ENCODE measurements around the gene TEX261.
"Not testable (repeated sequence)": the region's sequence is repeated elsewhere in the genome, so short reads cannot be mapped to it uniquely, and the experiment has no call there.

The TEX261 gene

DNA sequence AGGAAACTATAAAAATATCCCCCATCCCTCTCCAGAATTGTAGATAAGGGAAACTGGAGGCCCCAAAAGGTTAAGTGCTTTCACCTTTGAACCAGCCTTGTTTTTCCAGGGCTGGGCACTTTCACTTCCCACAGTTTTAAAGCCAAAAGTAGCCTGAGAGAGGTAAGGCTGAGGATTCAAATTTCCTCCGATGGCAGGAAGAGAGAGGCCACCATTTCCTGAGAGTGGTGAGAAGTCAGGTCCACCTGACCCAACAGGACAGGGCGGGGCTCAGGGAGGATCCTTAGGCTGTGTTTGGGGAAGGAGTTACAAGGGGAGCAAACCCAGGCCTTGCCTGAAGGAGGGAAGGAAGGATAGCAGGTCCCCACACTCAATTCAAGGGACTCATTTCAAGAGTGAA lies 4.7 kb upstream of the TEX261 start:
- no peaks in the 10 kb centered on the region for H3K36me3 ChIP-seq (ENCODE audit: control insufficient read depth, insufficient read depth, low read length)
- peaks cover 20% of the 10 kb centered on the region for H3K4me1 ChIP-seq (ENCODE audit: control insufficient read depth, insufficient read depth, low read length)
- no peaks in the 10 kb centered on the region for H3K9me3 ChIP-seq (ENCODE audit: control insufficient read depth, insufficient read depth, low read depth, low read length)
- no peaks in the 10 kb centered on the region for H3K27me3 ChIP-seq (ENCODE audit: control insufficient read depth, insufficient read depth, low read length)
- no peak overlapping the region for H3K27ac ChIP-seq (ENCODE audit: low read depth, low read length)
- no peak overlapping the region for H3K9ac ChIP-seq (ENCODE audit: low read length)
- H3K4me3 ChIP-seq (ENCODE audit: low read depth, low read length), result no peak overlapping the region

DNA sequence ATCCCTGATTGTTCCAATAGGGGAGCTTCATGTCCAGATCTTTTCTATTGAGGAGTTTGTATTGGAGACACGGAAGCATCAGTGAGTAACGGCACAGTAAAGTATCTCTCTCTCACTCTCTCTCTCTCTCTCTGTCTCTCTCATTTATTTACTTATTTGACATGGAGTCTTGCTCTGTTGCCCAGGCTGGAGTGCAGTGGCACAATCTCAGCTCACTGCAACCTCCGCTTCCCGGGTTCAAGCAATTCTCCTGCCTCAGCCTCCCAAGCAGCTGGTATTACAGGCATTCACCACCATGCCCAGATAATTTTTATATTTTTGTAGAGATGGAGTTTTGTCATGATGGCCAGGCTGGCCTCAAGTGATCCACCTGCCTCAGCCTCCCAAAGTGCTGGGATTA lies 4.2 kb upstream of the TEX261 start:
- not testable (repeated sequence) for H3K9ac ChIP-seq (ENCODE audit: low read length); H3K27me3 ChIP-seq (ENCODE audit: control insufficient read depth, insufficient read depth, low read length); H3K27ac ChIP-seq (ENCODE audit: low read depth, low read length); H3K4me3 ChIP-seq (ENCODE audit: low read depth, low read length); H3K9me3 ChIP-seq (ENCODE audit: control insufficient read depth, insufficient read depth, low read depth, low read length); H3K36me3 ChIP-seq (ENCODE audit: control insufficient read depth, insufficient read depth, low read length)
- peaks cover 21% of the 10 kb centered on the region for H3K4me1 ChIP-seq (ENCODE audit: control insufficient read depth, insufficient read depth, low read length)

DNA sequence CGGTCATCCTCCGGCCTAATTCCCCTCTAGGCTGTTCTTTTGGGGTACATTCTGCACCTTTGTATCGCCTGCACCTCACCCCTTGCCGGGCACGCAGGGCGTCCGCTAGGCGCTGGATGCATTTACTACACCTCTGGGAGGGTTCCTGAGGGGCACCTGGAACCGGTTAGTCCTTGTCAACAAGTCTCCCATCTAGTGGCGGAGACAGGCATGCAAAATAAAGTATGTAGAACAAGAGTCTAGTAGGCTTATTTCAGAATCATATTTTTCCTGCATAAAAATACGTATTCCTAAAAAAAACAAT lies 705 bp upstream of the TEX261 start:
- H3K27ac ChIP-seq (ENCODE audit: low read depth, low read length), result no peak overlapping the region
- H3K4me3 ChIP-seq (ENCODE audit: low read depth, low read length), result peak overlapping the region; percentile 90
- peak overlapping the region; percentile 24 for H3K9ac ChIP-seq (ENCODE audit: low read length)

DNA sequence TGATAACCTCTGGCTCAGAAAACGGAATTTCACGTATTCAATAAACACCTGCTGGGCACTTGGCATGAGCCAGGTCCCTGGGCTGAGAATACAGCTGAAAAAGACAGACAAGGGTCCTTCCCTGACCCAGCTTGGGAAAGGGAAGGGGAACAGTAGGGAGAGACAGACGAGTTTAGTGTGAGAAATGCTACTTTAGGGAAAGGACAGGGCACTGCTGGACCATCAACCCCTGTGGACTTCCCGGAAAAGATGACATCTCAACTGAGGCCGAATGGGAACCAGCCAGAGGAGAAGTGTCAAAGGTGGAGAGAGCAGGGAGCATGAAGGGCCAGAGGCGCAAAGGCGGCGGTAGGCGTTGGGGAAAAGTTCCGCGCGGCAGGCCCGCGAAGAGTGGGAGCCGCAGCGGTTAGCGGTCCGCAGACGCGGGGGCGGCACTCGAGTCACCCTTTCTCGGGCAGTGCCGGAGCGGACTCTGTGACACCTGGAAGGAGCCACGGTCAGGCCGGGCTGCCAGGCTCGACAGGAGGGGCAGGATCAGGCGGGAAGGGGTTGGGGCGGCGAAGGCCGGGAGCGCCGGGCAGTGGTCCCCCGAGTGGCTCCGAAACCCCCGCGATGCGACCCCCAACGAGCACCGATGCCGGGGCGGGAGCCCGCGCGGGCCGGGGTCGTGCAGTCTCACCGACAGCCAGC lies 519 bp downstream of the TEX261 start:
- peaks cover 9% of the 10 kb centered on the region for H3K4me1 ChIP-seq (ENCODE audit: control insufficient read depth, insufficient read depth, low read length)
- H3K9me3 ChIP-seq (ENCODE audit: control insufficient read depth, insufficient read depth, low read depth, low read length), result no peaks in the 10 kb centered on the region
- peak overlapping the region; percentile 53 for H3K9ac ChIP-seq (ENCODE audit: low read length)
- no peaks in the 10 kb centered on the region for H3K27me3 ChIP-seq (ENCODE audit: control insufficient read depth, insufficient read depth, low read length)
- peak overlapping the region; percentile 90 for H3K4me3 ChIP-seq (ENCODE audit: low read depth, low read length)
- H3K36me3 ChIP-seq (ENCODE audit: control insufficient read depth, insufficient read depth, low read length), result peaks cover 20% of the 10 kb centered on the region
- no peak overlapping the region for H3K27ac ChIP-seq (ENCODE audit: low read depth, low read length)

More for the DNA sequence above, 705 bp upstream of the TEX261 start:
- Histone ChIP-seq H3K36me3 (ENCODE audit: control insufficient read depth, insufficient read depth, low read length) (peaks cover 9% of the 10 kb centered on the region), H3K27me3 (ENCODE audit: control insufficient read depth, insufficient read depth, low read length) (no peaks in the 10 kb centered on the region), H3K9me3 (ENCODE audit: control insufficient read depth, insufficient read depth, low read depth, low read length) (no peaks in the 10 kb centered on the region), H3K4me1 (ENCODE audit: control insufficient read depth, insufficient read depth, low read length) (peaks cover 9% of the 10 kb centered on the region)

DNA sequence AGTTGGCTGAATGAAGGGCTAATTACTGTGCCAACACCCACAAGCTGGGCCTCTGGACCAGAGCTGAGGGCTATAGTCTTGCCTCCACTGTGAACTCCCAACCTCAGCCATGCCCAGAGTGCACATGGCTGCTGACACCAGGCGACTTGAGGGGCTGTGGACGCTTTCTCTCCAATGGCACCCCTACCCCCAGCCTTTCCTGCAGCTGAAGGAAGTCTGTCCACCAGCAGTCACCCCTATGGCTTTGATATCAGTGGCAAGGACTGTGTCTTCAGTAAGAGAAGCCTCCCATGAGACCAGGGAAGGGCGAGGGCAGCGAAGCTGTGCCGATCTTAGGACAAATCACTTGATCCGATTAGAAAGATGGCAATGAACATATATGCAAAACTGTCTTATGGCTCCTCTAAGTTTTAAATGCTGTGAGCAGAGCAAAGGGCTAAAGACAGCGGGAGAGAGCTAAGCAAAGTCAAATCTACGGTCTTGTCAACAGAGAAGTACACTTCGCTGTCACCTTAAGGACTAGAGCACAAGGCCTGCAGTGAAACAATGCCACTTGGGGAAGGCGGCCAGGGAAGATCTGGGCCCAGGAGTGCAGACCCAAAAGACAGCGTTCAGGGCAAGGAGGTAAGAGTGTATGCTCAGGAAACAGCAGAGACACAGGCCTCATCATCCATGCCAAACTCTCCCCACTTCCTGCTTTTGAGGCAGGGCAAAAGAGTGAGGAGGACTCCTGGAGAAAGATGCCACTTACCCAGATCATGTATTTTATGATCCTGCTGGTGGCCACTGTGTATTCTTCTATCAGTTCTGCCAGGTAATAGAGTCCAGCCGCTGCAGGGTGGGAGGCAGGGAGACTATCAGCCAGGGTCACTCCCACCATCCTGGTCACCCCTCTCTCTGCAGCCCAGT lies 1.5 kb downstream of the TEX261 start:
- Histone ChIP-seq H3K9me3 (ENCODE audit: control insufficient read depth, insufficient read depth, low read depth, low read length) (no peaks in the 10 kb centered on the region), H3K9ac (ENCODE audit: low read length) (peak overlapping the region; percentile 53), H3K27ac (ENCODE audit: low read depth, low read length) (no peak overlapping the region), H3K27me3 (ENCODE audit: control insufficient read depth, insufficient read depth, low read length) (no peaks in the 10 kb centered on the region), H3K36me3 (ENCODE audit: control insufficient read depth, insufficient read depth, low read length) (peaks cover 29% of the 10 kb centered on the region), H3K4me3 (ENCODE audit: low read depth, low read length) (peak overlapping the region; percentile 90), H3K4me1 (ENCODE audit: control insufficient read depth, insufficient read depth, low read length) (peaks cover 9% of the 10 kb centered on the region)

DNA sequence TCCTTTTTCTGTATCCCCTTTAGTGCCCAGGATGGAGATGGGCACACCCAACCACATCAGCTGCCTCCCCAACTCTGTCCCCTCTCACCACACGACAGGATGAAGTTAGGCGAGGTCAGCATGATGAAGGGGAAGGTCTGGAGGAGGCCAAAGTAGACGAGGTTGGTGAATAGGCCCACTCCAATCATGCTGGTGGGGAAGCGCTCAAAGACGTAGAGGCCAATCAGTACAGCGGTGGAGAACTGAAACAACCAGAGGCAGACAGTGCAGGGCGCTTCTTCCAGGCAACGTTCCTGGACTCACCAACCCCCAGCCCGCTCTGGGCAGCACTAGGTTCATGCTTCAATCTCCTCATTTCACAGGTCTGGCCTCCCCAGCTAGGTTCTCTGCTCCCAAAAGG lies 2.9 kb downstream of the TEX261 start:
- no peaks in the 10 kb centered on the region for H3K9me3 ChIP-seq (ENCODE audit: control insufficient read depth, insufficient read depth, low read depth, low read length)
- H3K4me3 ChIP-seq (ENCODE audit: low read depth, low read length), result no peak overlapping the region
- H3K36me3 ChIP-seq (ENCODE audit: control insufficient read depth, insufficient read depth, low read length), result peaks cover 40% of the 10 kb centered on the region
- peaks cover 9% of the 10 kb centered on the region for H3K4me1 ChIP-seq (ENCODE audit: control insufficient read depth, insufficient read depth, low read length)
- no peak overlapping the region for H3K27ac ChIP-seq (ENCODE audit: low read depth, low read length)
- H3K9ac ChIP-seq (ENCODE audit: low read length), result no peak overlapping the region
- no peaks in the 10 kb centered on the region for H3K27me3 ChIP-seq (ENCODE audit: control insufficient read depth, insufficient read depth, low read length)

DNA sequence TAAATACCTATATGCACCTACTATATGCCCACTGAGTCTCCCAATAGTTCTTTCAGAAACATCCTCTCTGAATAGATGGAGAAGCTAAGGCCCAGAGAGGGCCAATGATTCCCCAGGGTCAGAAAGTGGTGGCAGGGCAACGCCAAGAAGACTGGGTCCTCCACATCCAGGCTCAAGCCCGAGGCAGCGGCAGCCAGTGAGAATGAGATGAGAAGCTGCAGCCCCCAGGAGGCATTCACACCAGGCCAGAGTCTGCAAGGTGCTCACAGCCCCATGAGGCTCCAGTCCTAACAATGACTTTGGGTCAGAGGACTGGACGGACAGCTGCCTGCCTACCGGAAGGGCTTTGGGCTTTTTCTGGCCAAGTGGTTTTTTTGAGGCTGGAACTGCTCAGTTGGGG lies 3.5 kb downstream of the TEX261 start:
- Histone ChIP-seq H3K4me1 (ENCODE audit: control insufficient read depth, insufficient read depth, low read length) (peaks cover 9% of the 10 kb centered on the region), H3K36me3 (ENCODE audit: control insufficient read depth, insufficient read depth, low read length) (peaks cover 46% of the 10 kb centered on the region), H3K9me3 (ENCODE audit: control insufficient read depth, insufficient read depth, low read depth, low read length) (no peaks in the 10 kb centered on the region), H3K27me3 (ENCODE audit: control insufficient read depth, insufficient read depth, low read length) (no peaks in the 10 kb centered on the region), H3K9ac (ENCODE audit: low read length) (no peak overlapping the region), H3K4me3 (ENCODE audit: low read depth, low read length) (no peak overlapping the region), H3K27ac (ENCODE audit: low read depth, low read length) (no peak overlapping the region)

DNA sequence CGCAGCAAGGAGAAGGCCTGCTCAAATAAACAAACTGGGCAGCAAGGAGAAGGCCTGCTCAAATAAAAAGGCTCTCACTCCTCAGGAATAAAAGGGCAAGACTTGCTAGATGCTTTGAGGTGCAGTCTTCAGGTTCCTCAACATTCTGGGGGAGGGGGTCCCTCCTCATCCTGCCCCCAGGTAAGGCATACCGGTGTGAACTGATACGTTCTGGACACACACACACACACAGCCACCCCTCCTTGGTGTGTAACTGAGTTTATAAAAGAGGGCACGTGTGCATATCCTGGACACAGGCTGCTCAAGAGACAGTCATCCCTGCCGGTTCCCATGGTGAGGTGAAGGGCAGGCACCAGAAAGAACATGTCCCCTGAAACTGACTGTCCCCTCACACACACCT lies 4.5 kb downstream of the TEX261 start:
- Histone ChIP-seq H3K27me3 (ENCODE audit: control insufficient read depth, insufficient read depth, low read length) (no peaks in the 10 kb centered on the region), H3K27ac (ENCODE audit: low read depth, low read length) (no peak overlapping the region), H3K9ac (ENCODE audit: low read length) (no peak overlapping the region), H3K4me3 (ENCODE audit: low read depth, low read length) (no peak overlapping the region), H3K9me3 (ENCODE audit: control insufficient read depth, insufficient read depth, low read depth, low read length) (no peaks in the 10 kb centered on the region), H3K4me1 (ENCODE audit: control insufficient read depth, insufficient read depth, low read length) (peaks cover 9% of the 10 kb centered on the region), H3K36me3 (ENCODE audit: control insufficient read depth, insufficient read depth, low read length) (peaks cover 51% of the 10 kb centered on the region)

DNA sequence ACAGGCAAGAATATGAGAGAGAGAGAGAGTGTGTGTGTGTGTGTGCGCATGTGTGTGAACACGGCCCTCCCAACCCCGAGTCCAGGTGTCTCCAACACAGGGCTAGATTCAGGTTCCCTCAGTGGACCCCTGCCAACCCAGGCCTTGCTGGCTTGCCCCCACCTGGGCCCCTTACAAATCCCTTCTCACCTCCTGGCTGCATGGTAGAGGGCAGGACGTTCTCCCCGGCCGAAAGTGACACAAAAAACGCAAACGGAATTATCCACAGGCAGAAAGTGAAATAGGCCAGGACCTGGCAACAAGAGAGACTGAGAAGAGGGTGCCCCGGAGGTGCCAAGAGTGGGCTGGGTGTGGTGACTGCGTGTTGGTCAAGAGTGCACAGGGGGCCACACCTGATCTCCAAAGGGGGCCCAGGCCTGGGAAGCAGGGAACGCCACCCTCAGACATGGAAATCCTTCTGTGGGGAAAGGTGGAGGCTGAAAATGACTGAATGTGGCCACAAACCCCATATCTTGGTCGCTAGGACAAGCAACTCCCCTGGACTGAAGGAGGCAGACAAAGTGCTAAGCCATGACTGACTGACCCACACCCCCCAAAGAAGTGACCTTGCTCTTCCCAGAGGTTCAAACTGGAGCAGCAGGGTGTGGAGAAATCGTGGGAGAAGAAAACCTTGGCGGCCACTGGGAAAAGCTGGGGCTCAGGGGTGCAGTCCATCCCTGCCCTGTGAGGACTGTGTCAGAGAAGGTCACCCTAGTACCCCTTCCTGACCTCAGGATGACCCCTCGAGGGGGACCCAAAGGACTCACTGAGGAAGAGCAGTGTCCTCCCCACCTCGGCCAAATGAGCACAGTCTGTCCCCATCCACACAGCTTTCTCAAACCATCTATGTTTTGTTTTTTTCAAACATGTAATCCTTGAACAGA lies 5.7 kb downstream of the TEX261 start:
- Histone ChIP-seq H3K36me3 (ENCODE audit: control insufficient read depth, insufficient read depth, low read length) (peaks cover 51% of the 10 kb centered on the region), H3K4me1 (ENCODE audit: control insufficient read depth, insufficient read depth, low read length) (peaks cover 12% of the 10 kb centered on the region), H3K9ac (ENCODE audit: low read length) (no peak overlapping the region), H3K27me3 (ENCODE audit: control insufficient read depth, insufficient read depth, low read length) (no peaks in the 10 kb centered on the region), H3K4me3 (ENCODE audit: low read depth, low read length) (no peak overlapping the region), H3K27ac (ENCODE audit: low read depth, low read length) (no peak overlapping the region), H3K9me3 (ENCODE audit: control insufficient read depth, insufficient read depth, low read depth, low read length) (no peaks in the 10 kb centered on the region)

DNA sequence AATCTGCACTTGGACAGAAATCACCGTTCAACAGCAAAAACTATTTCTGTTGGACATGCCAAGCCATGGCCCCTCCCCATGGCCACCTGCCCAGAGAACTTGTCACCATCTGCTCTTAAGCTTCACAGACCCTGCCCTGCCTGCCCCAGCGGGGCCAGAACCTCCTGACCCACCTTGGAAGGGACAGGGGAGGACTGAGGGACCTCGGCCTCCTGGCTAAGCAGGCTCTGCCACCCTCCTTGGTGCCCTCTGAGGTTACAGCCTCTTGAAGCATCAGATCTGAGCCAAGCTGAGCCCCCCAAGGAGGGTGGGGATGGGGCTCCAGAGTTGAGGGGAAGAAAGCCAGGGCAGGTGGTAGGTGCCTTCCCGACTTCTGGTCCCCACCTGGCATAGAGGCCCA lies 6.5 kb downstream of the TEX261 start:
- H3K36me3 ChIP-seq (ENCODE audit: control insufficient read depth, insufficient read depth, low read length), result peaks cover 51% of the 10 kb centered on the region
- H3K9me3 ChIP-seq (ENCODE audit: control insufficient read depth, insufficient read depth, low read depth, low read length), result no peaks in the 10 kb centered on the region
- H3K9ac ChIP-seq (ENCODE audit: low read length), result no peak overlapping the region
- H3K4me3 ChIP-seq (ENCODE audit: low read depth, low read length), result no peak overlapping the region
- peaks cover 3% of the 10 kb centered on the region; the same call in 1 of the 2 replicates for H3K4me1 ChIP-seq (ENCODE audit: control insufficient read depth, insufficient read depth, low read length)
- H3K27me3 ChIP-seq (ENCODE audit: control insufficient read depth, insufficient read depth, low read length), result no peaks in the 10 kb centered on the region
- H3K27ac ChIP-seq (ENCODE audit: low read depth, low read length), result no peak overlapping the region
